ENCODE measurements around the gene ABCC1. TPM values are rescaled to one million over a fixed set of nuclear protein-coding genes. Genes with fewer than 3 reads are reported as not detected.
A peak's percentile ranks its signal among the peaks of the same experiment; 100 is the strongest.
"Not testable (repeated sequence)": the region's sequence is repeated elsewhere in the genome, so short reads cannot be mapped to it uniquely, and the experiment has no call there.

ABCC1 gene
- total and polyA plus RNA-seq, 3 experiments from 2014 or later = 9.9 to 64.8 (median 64.6) TPM

DNA sequence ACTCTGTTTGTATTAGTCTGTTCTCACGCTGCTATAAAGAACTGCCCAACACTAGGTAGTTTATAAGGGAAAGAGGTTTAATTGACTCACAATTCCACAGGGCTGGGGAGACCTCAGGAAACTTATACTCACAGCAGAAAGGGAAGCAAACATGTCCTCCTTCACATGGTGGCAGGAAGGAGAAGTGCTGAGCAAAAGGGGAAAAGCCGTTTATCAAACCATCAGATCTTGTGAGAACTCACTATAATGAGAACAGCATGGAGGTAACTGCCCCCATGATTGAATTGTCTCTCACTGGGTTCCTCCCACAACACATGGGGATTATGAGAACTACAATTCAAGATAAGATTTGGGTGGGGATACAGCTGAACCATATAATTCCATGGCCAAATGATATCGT lies 30.9 kb downstream of the ABCC1 start:
- peaks cover 23 to 63% (median 41%) of the 10 kb centered on the region in 3 donors for H3K36me3 Mint-ChIP-seq
- no peaks in the 10 kb centered on the region for H3K36me3 ChIP-seq (ENCODE audit: insufficient read depth, low read length)
- ChIA-PET POLR2A (no interaction called here), CTCF (no interaction called here)
- H3K27me3 Mint-ChIP-seq = no peaks in the 10 kb centered on the region
- H3K27ac ChIP-seq (ENCODE audit: low read depth, low read length) = no peak overlapping the region
- H3K27me3 ChIP-seq (ENCODE audit: insufficient read depth, low read length, poor library complexity, severe bottlenecking) = no peaks in the 10 kb centered on the region
- H3K4me1 Mint-ChIP-seq = peaks cover 25 to 69% (median 50%) of the 10 kb centered on the region in 3 donors
- no peak for DNase-seq
- H3K4me3 ChIP-seq (ENCODE audit: low read length) = no peak overlapping the region
- H3K27ac Mint-ChIP-seq = peak overlapping the region in 1 of 8 donors; percentile 48
- H3K9me3 Mint-ChIP-seq = peaks cover 9 to 33% (median 27%) of the 10 kb centered on the region in 5 donors
- H3K4me3 Mint-ChIP-seq = no peak overlapping the region
- H3K9me3 ChIP-seq (ENCODE audit: low read length) = peaks cover 11% of the 10 kb centered on the region
- H3K4me1 ChIP-seq (ENCODE audit: insufficient read depth, low read length) = no peaks in the 10 kb centered on the region

DNA sequence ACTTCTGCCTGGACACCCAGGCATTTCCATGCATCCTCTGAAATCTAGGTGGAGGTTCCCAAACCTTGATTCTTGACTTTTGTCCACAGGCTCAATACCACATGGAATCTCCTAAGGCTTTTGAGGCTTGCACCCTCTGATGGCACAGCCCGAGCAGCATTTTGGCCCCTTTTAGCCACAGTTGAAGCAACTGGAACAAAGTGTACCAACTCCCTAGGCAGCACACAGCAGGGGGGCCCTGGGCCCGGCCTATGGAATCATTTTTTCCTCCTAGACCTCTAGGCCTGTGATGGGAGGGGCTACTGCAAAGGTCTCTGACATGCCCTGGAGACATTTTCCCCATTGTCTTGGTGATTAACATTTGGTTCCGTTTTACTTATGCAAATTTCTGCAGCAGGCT lies 32.0 kb downstream of the ABCC1 start:
- peaks cover 23 to 60% (median 41%) of the 10 kb centered on the region in 3 donors for H3K36me3 Mint-ChIP-seq
- no peak overlapping the region for H3K27ac ChIP-seq (ENCODE audit: low read depth, low read length)
- POLR2A ChIA-PET = no interaction called here
- no peaks in the 10 kb centered on the region for H3K4me1 ChIP-seq (ENCODE audit: insufficient read depth, low read length)
- peaks cover 21 to 67% (median 48%) of the 10 kb centered on the region in 3 donors for H3K4me1 Mint-ChIP-seq
- H3K9me3 ChIP-seq (ENCODE audit: low read length) = peaks cover 11% of the 10 kb centered on the region
- H3K27me3 ChIP-seq (ENCODE audit: insufficient read depth, low read length, poor library complexity, severe bottlenecking) = no peaks in the 10 kb centered on the region
- peaks cover 9 to 33% (median 27%) of the 10 kb centered on the region in 5 donors for H3K9me3 Mint-ChIP-seq
- CTCF ChIA-PET = no interaction called here
- H3K36me3 ChIP-seq (ENCODE audit: insufficient read depth, low read length) = no peaks in the 10 kb centered on the region
- no peak overlapping the region for H3K4me3 ChIP-seq (ENCODE audit: low read length)
- H3K27me3 Mint-ChIP-seq = no peaks in the 10 kb centered on the region
- no peak for DNase-seq
- no peak overlapping the region for H3K4me3 Mint-ChIP-seq
- no peak overlapping the region for H3K27ac Mint-ChIP-seq

DNA sequence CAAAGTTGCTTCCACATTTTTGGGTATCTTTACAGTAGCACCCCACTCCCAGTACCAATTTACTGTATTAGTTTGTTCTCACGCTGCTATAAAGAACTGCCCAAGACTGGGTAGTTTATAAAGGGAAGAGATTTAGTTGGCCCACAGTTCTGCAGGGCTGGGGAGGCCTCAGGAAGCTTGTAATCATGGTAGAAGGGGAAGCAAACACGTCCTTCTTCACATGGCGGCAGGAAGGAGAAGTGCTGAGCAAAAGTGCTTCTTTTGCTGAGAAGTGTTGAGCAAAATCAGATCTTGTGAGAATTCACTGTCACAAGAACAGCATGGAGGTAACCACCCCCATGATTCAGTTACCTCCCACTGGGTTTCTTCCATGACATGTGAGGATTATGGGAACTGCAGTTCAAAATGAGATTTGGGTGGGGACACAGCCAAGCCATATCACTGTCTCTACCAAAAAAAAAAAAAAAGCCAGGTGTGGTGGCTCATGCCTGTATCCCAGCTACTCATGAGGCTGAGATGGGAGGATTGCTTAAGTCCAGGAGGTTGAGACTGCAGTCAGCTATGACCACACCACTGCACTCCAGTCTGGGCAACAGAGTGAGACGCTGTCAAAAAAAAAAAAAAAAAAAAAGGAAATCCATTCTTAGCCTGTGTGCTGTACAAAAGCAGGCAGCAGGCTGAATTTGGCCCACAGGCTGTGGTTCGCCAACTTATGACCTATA lies 32.9 kb downstream of the ABCC1 start:
- Mint-ChIP-seq H3K9me3 (peaks cover 9 to 33% (median 27%) of the 10 kb centered on the region in 5 donors), H3K4me3 (peak overlapping the region in 1 of 7 donors; percentile 6), H3K27ac (peak overlapping the region in 1 of 8 donors; percentile 13), H3K36me3 (peaks cover 25 to 53% (median 41%) of the 10 kb centered on the region in 3 donors), H3K4me1 (peaks cover 23 to 69% (median 54%) of the 10 kb centered on the region in 3 donors)
- H3K4me1 ChIP-seq (ENCODE audit: insufficient read depth, low read length); POLR2A ChIA-PET; H3K36me3 ChIP-seq (ENCODE audit: insufficient read depth, low read length); CTCF ChIA-PET; H3K27me3 ChIP-seq (ENCODE audit: insufficient read depth, low read length, poor library complexity, severe bottlenecking); H3K27me3 Mint-ChIP-seq; DNase-seq; H3K27ac ChIP-seq (ENCODE audit: low read depth, low read length); H3K4me3 ChIP-seq (ENCODE audit: low read length): not testable (repeated sequence)
- H3K9me3 ChIP-seq (ENCODE audit: low read length) = peaks cover 11% of the 10 kb centered on the region

DNA sequence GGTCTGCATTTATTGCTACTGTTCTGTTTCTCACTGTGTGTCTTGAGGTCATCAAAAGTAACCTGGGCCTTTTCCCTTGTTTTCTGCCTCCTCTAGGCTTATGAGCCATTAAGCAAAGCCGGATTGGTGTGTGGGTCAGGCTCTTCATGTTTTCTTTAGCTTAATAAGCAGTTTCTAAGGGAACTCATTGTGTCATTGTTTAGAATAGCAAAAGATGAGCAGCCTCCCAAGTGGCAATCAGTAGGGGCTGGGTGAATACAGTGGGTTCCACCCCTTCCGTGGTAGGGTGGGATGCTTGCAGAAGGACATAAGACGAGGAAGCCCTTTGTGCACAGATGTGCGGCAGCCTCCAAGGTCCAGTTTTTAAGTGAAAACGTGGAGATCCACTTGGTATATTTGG lies 34.5 kb downstream of the ABCC1 start:
- Mint-ChIP-seq H3K4me3 (no peak overlapping the region), H3K27me3 (no peaks in the 10 kb centered on the region), H3K27ac (peak overlapping the region in 2 of 8 donors; percentile 23 to 54), H3K36me3 (peaks cover 22 to 43% (median 30%) of the 10 kb centered on the region in 3 donors), H3K9me3 (peaks cover 6 to 30% (median 23%) of the 10 kb centered on the region in 5 donors), H3K4me1 (peaks cover 28 to 71% (median 59%) of the 10 kb centered on the region in 3 donors)
- Histone ChIP-seq H3K36me3 (ENCODE audit: insufficient read depth, low read length) (no peaks in the 10 kb centered on the region), H3K27ac (ENCODE audit: low read depth, low read length) (no peak overlapping the region), H3K9me3 (ENCODE audit: low read length) (peaks cover 11% of the 10 kb centered on the region), H3K27me3 (ENCODE audit: insufficient read depth, low read length, poor library complexity, severe bottlenecking) (no peaks in the 10 kb centered on the region), H3K4me3 (ENCODE audit: low read length) (no peak overlapping the region), H3K4me1 (ENCODE audit: insufficient read depth, low read length) (peaks cover 12% of the 10 kb centered on the region)
- DNase-seq = no peak
- ChIA-PET CTCF (no interaction called here), POLR2A (no interaction called here)

DNA sequence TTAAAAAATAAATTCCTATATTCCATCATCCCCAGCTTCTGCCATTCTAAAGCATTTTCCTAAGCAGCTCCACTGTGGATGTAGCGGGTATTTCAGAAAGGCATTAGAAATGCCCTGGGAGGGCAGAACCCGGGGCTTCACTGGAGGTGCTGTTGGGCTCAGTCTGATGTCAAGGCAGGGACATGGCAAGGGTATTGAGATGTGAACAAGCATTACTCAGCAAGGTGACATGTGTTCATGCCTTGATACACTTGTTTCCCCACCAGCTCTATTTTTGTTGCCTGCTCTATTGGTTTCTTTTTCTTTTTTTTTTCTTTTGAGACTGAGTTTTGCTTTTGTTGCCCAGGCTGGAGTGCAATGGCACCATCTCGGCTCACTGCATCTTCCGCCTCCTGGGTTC lies 35.7 kb downstream of the ABCC1 start:
- Mint-ChIP-seq H3K9me3 (peaks cover 6 to 20% (median 14%) of the 10 kb centered on the region in 5 donors), H3K4me3 (no peak overlapping the region), H3K27me3 (no peaks in the 10 kb centered on the region), H3K36me3 (peaks cover 14 to 33% (median 19%) of the 10 kb centered on the region in 3 donors), H3K27ac (no peak overlapping the region), H3K4me1 (peaks cover 25 to 75% (median 58%) of the 10 kb centered on the region in 3 donors)
- ChIA-PET CTCF (no interaction called here), POLR2A (no interaction called here)
- Histone ChIP-seq H3K4me3 (ENCODE audit: low read length) (no peak overlapping the region), H3K27me3 (ENCODE audit: insufficient read depth, low read length, poor library complexity, severe bottlenecking) (no peaks in the 10 kb centered on the region), H3K36me3 (ENCODE audit: insufficient read depth, low read length) (no peaks in the 10 kb centered on the region), H3K27ac (ENCODE audit: low read depth, low read length) (no peak overlapping the region), H3K4me1 (ENCODE audit: insufficient read depth, low read length) (peaks cover 19% of the 10 kb centered on the region), H3K9me3 (ENCODE audit: low read length) (peaks cover 11% of the 10 kb centered on the region)
- no peak for DNase-seq

DNA sequence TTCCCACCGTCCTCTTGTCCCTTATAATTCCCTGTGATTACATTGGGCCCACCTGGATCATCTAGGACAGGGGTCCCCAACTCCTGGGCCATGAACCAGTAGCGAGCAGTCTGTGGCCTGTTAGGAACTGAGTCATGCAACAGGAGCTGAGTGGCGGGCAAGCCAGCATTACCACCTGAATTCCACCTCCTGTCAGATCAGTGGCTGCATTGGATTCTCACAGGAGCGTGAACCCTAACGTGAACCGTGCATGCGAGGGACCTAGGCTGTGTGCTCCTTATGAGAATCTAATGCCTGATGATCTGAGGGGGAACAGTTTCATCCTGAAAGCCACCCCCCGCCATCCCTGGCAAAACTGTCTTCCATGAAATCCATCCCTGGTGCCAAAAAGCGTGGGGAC lies 36.8 kb downstream of the ABCC1 start:
- ChIA-PET CTCF (no interaction called here), POLR2A (interaction anchor here (0.6 kb wide), 1 partner anchor 30 kb away, joined by 7 read pairs; no protein-coding TSS in a partner anchor)
- peaks cover 11 to 28% (median 13%) of the 10 kb centered on the region in 3 donors for H3K36me3 Mint-ChIP-seq
- H3K27ac Mint-ChIP-seq = peak overlapping the region in 3 of 8 donors; percentile 38 to 78 (median 56)
- no peak overlapping the region for H3K4me3 ChIP-seq (ENCODE audit: low read length)
- H3K9me3 ChIP-seq (ENCODE audit: low read length) = peaks cover 10% of the 10 kb centered on the region
- H3K27me3 Mint-ChIP-seq = no peaks in the 10 kb centered on the region
- H3K4me3 Mint-ChIP-seq = peak overlapping the region in 1 of 7 donors; percentile 19
- H3K27me3 ChIP-seq (ENCODE audit: insufficient read depth, low read length, poor library complexity, severe bottlenecking) = no peaks in the 10 kb centered on the region
- no peaks in the 10 kb centered on the region for H3K36me3 ChIP-seq (ENCODE audit: insufficient read depth, low read length)
- H3K9me3 Mint-ChIP-seq = peaks cover 6 to 14% (median 7%) of the 10 kb centered on the region in 5 donors
- H3K4me1 ChIP-seq (ENCODE audit: insufficient read depth, low read length) = peaks cover 19% of the 10 kb centered on the region
- H3K27ac ChIP-seq (ENCODE audit: low read depth, low read length) = no peak overlapping the region
- H3K4me1 Mint-ChIP-seq = peaks cover 25 to 78% (median 62%) of the 10 kb centered on the region in 3 donors
- DNase-seq = no peak

DNA sequence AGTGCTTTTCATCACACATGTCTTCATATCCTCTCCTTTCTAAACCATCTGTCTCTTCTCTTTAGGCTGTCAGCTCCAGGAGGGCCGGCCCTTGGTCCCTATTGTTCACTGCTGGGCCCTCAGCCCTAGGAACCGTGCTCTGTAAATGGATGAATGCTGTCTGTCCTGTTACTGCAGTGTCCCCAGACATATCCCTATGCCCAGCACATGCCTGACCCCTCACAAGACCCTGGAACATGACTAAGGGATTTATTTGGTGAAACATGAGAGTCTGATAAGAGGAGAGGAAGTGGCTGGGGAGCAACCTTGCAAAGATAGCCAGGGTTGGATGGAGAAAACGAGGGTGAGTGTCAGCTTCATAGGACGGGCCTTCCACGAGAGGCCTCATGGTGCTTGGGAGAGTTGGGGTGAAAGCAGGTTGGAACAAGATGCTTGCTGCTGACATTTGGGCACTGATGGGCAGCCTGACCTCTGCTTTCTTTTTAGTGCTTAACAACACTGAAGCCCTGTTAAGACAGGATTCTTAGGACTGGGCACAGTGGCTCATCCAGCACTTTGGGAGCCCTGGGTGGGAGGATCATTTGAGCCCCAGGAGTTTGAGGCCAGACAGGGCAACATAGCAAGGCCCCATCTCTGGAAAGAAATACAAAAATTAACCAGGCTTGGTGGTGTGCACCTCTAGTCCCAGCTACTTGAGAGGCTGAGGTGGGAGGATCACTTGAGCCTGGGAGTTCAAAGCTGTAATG lies 39.0 kb downstream of the ABCC1 start:
- Histone ChIP-seq H3K4me3 (ENCODE audit: low read length) (no peak overlapping the region), H3K27me3 (ENCODE audit: insufficient read depth, low read length, poor library complexity, severe bottlenecking) (no peaks in the 10 kb centered on the region), H3K36me3 (ENCODE audit: insufficient read depth, low read length) (no peaks in the 10 kb centered on the region), H3K4me1 (ENCODE audit: insufficient read depth, low read length) (peaks cover 19% of the 10 kb centered on the region), H3K9me3 (ENCODE audit: low read length) (no peaks in the 10 kb centered on the region), H3K27ac (ENCODE audit: low read depth, low read length) (peak overlapping the region; percentile 38)
- peaks cover 0 to 2% (median 0%) of the 10 kb centered on the region in 5 donors for H3K9me3 Mint-ChIP-seq
- no peaks in the 10 kb centered on the region for H3K27me3 Mint-ChIP-seq
- ChIA-PET CTCF (no interaction called here), POLR2A (interaction anchor here (0.6 kb wide), 1 partner anchor 31 kb away, joined by 4 read pairs; no protein-coding TSS in a partner anchor)
- H3K4me3 Mint-ChIP-seq = peak overlapping the region in 1 of 7 donors; percentile 29
- H3K27ac Mint-ChIP-seq = peak overlapping the region in 7 of 8 donors; percentile 14 to 94 (median 63)
- H3K4me1 Mint-ChIP-seq = peaks cover 26 to 82% (median 64%) of the 10 kb centered on the region in 3 donors
- peaks cover 0 to 30% (median 8%) of the 10 kb centered on the region in 3 donors for H3K36me3 Mint-ChIP-seq
- no peak for DNase-seq

DNA sequence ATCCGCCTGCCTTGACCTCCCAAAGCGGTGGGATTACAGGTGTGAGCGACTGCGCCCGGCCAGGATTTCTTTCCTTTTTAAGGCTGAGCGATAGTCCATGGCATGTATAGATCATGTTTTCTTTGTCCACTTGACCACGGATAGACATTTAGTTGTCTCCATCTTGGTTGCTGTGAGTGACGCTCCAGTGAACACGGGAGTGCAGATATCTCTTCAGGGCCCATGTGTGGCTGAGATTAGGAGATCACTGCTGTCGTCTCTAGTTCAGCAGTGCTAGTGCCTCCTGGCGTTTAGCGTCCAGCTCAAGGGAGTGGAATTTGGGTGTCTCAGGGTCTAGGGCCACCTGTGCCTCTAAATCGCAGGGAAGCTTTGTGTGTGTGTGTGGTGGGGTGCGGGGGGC lies 41.5 kb downstream of the ABCC1 start:
- Histone ChIP-seq H3K27ac (ENCODE audit: low read depth, low read length) (no peak overlapping the region), H3K4me1 (ENCODE audit: insufficient read depth, low read length) (peaks cover 19% of the 10 kb centered on the region), H3K9me3 (ENCODE audit: low read length) (no peaks in the 10 kb centered on the region), H3K27me3 (ENCODE audit: insufficient read depth, low read length, poor library complexity, severe bottlenecking) (no peaks in the 10 kb centered on the region), H3K36me3 (ENCODE audit: insufficient read depth, low read length) (no peaks in the 10 kb centered on the region), H3K4me3 (ENCODE audit: low read length) (no peak overlapping the region)
- no peak for DNase-seq
- Mint-ChIP-seq H3K4me3 (no peak overlapping the region), H3K36me3 (peaks cover 0 to 37% (median 8%) of the 10 kb centered on the region in 3 donors), H3K27ac (no peak overlapping the region), H3K27me3 (no peaks in the 10 kb centered on the region), H3K9me3 (no peaks in the 10 kb centered on the region), H3K4me1 (peaks cover 28 to 85% (median 62%) of the 10 kb centered on the region in 3 donors)
- ChIA-PET POLR2A (no interaction called here), CTCF (no interaction called here)

Data from CD8-positive, alpha-beta memory T cell (primary cell).